ENCODE measurements around the gene ATP8A1.

- TF ChIP-seq, protein P1, sequence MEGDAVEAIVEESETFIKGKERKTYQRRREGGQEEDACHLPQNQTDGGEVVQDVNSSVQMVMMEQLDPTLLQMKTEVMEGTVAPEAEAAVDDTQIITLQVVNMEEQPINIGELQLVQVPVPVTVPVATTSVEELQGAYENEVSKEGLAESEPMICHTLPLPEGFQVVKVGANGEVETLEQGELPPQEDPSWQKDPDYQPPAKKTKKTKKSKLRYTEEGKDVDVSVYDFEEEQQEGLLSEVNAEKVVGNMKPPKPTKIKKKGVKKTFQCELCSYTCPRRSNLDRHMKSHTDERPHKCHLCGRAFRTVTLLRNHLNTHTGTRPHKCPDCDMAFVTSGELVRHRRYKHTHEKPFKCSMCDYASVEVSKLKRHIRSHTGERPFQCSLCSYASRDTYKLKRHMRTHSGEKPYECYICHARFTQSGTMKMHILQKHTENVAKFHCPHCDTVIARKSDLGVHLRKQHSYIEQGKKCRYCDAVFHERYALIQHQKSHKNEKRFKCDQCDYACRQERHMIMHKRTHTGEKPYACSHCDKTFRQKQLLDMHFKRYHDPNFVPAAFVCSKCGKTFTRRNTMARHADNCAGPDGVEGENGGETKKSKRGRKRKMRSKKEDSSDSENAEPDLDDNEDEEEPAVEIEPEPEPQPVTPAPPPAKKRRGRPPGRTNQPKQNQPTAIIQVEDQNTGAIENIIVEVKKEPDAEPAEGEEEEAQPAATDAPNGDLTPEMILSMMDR (IDR thresholded peaks at IDR 0.05; ENCODE audit: low read depth, low read length, poor library complexity, severe bottlenecking) = no peak
- no peak for TF ChIP-seq EZH2phosphoT487 (IDR thresholded peaks at IDR 0.05; ENCODE audit: borderline replicate concordance, low read length)
These were observed 231.5 kb downstream of the ATP8A1 start for GRCh38 chr4:42425146-42426065.
